Osteoblast (primary cell): ENCODE data around the gene FTO. TPM values are rescaled to one million over a fixed set of nuclear protein-coding genes. Genes with fewer than 3 reads are reported as not detected.

Experiments
- DNase-seq: peaks from one replicate; pipeline ENCODE4 v3.0.0; 2011; ENCODE audit warnings: low spot score, mixed read lengths; ENCODE audit not compliant: insufficient read length; ENCODE audit errors: missing footprints
- H2AFZ ChIP-seq: 2 replicates; pipeline ENCODE4 v1.6.0; 2011; ENCODE audit warnings: mild to moderate bottlenecking, low read length
- H3K27ac ChIP-seq: 2 replicates; pipeline ENCODE4 v1.5.1; 2011; ENCODE audit warnings: mild to moderate bottlenecking, low read depth, low read length, moderate library complexity
- H3K27me3 ChIP-seq: 2 replicates; pipeline ENCODE4 v1.6.0; 2012; ENCODE audit warnings: mild to moderate bottlenecking, control low read depth, inconsistent platforms, low read length, moderate library complexity; ENCODE audit not compliant: insufficient read depth
- H3K36me3 ChIP-seq: 2 replicates; pipeline ENCODE4 v1.5.1; 2011; ENCODE audit warnings: mild to moderate bottlenecking, low read length, control low read depth, moderate library complexity; ENCODE audit not compliant: insufficient read depth
- H3K4me1 ChIP-seq: 2 replicates; pipeline ENCODE4 v1.5.1; 2011; ENCODE audit warnings: mild to moderate bottlenecking, low read length, control low read depth, moderate library complexity; ENCODE audit not compliant: insufficient read depth
- H3K4me2 ChIP-seq: 2 replicates; pipeline ENCODE4 v1.6.0; 2011; ENCODE audit warnings: mild to moderate bottlenecking, low read length; ENCODE audit not compliant: insufficient read depth
- H3K4me3 ChIP-seq: fragments of 200-600 bp; sonication (generic); 3 replicates; pipeline ENCODE4 v1.5.1; 2012; ENCODE audit warnings: mild to moderate bottlenecking, low read length, inconsistent platforms; ENCODE audit not compliant: insufficient read depth
- H3K79me2 ChIP-seq: 2 replicates; pipeline ENCODE4 v1.6.0; 2012; ENCODE audit warnings: mild to moderate bottlenecking, low read length, control low read depth, inconsistent platforms; ENCODE audit not compliant: insufficient read depth
- H3K9me3 ChIP-seq: 2 replicates; pipeline ENCODE4 v1.5.1; 2011; ENCODE audit warnings: low read depth, low read length, control low read depth
- H4K20me1 ChIP-seq: 2 replicates; pipeline ENCODE4 v1.6.0; 2012; ENCODE audit warnings: mild to moderate bottlenecking, low read length, control low read depth; ENCODE audit not compliant: insufficient read depth
- total RNA-seq: library from RNA; depleted of rRNA; stranded (reverse); fragments of >200 nt; gene quantifications from 2 replicates; pipeline ENCODE4 v1.2.3, GENCODE V29; 2012
- TF ChIP-seq, protein P1 (sequence below): IDR thresholded peaks from 2 replicates; pipeline ENCODE4 v1.5.1; 2011; ENCODE audit warnings: mild to moderate bottlenecking, low read depth, low read length, moderate library complexity; ENCODE audit errors: extremely low read depth

Gene FTO
- total RNA-seq, 1 donor: 152 TPM

DNA sequence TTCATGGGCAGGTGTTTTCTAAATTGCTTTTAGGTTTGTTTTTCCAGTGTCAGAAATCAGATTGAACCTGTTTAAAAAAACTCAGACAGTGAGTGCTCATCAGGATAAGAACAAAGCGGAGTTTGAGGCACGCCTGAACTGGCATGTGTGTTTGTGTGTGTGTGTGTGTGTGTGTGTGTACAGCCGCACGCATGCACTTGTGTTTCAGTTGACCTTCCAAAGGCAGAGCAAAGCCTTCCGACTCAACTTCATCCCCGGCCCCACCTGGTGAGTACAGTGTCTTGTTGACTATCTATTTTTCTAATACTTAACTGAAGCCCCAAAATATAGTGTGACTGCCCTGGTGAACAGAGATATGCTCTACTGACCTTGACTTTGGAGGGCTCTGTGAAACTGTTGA is 357.5 kb downstream of the FTO start:
- no peaks in the 10 kb centered on the region for H3K4me1 ChIP-seq
- no peak for DNase-seq

DNA sequence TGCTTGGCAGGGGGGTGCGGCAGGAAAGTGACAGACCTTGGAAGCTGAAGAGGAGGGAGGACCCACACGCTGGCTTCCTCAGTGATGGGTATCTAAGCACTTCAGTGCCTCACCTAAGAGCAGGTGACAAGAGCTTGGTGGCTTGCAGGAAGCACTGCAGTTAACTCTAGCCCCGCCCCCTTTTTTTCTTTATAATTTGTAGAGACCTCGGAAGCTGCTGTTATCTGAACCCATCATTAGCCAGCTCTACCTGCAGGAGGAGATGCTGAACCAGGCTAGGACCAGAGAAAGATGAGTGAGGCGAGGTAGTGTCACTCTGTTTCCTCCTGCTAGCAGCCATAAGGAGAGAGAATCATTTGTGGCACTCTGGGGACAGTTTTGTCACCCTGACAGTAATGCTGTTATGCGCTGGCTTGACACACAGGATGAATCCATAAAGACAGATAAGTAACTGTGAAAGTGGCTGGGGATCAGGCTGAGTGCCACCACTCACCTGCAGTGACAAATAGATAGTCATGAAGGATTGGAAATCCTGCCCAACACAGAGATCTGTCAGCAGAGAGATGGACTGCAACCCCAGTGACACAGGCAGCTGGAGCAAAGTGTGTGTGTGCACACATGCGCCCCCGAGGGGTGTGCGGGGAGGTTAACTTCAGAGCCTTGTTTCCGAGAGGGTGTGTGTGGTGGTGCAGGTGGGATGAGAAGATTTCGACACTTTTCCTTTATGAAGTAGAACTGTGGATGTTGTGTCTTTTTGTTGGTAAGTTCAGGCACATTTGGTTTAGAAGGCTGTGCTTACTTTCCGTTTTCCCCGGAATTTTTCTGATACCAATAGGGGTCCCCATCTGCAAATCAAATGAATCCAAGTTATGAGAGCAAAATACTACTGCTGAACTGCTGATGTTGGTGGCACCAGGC is 358.7 kb downstream of the FTO start:
- Histone ChIP-seq H3K79me2 (no peaks in the 10 kb centered on the region), H2AFZ (no peak overlapping the region), H3K27me3 (no peaks in the 10 kb centered on the region), H3K9me3 (no peaks in the 10 kb centered on the region), H3K4me2 (peak overlapping the region; percentile 23), H3K27ac (no peak overlapping the region), H3K4me3 (no peak overlapping the region), H4K20me1 (no peaks in the 10 kb centered on the region), H3K4me1 (no peaks in the 10 kb centered on the region), H3K36me3 (no peaks in the 10 kb centered on the region)
- TF ChIP-seq, protein P1, sequence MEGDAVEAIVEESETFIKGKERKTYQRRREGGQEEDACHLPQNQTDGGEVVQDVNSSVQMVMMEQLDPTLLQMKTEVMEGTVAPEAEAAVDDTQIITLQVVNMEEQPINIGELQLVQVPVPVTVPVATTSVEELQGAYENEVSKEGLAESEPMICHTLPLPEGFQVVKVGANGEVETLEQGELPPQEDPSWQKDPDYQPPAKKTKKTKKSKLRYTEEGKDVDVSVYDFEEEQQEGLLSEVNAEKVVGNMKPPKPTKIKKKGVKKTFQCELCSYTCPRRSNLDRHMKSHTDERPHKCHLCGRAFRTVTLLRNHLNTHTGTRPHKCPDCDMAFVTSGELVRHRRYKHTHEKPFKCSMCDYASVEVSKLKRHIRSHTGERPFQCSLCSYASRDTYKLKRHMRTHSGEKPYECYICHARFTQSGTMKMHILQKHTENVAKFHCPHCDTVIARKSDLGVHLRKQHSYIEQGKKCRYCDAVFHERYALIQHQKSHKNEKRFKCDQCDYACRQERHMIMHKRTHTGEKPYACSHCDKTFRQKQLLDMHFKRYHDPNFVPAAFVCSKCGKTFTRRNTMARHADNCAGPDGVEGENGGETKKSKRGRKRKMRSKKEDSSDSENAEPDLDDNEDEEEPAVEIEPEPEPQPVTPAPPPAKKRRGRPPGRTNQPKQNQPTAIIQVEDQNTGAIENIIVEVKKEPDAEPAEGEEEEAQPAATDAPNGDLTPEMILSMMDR: peak; percentile 20
- DNase-seq: no peak

More for the DNA sequence above, 357.5 kb downstream of the FTO start:
- TF ChIP-seq, protein P1: no peak
- no peaks in the 10 kb centered on the region for H3K79me2 ChIP-seq
- no peaks in the 10 kb centered on the region for H3K27me3 ChIP-seq
- H3K9me3 ChIP-seq: no peaks in the 10 kb centered on the region
- H3K36me3 ChIP-seq: no peaks in the 10 kb centered on the region
- no peak overlapping the region for H3K27ac ChIP-seq
- H2AFZ ChIP-seq: no peak overlapping the region
- H4K20me1 ChIP-seq: no peaks in the 10 kb centered on the region
- no peak overlapping the region for H3K4me2 ChIP-seq
- no peak overlapping the region for H3K4me3 ChIP-seq

DNA sequence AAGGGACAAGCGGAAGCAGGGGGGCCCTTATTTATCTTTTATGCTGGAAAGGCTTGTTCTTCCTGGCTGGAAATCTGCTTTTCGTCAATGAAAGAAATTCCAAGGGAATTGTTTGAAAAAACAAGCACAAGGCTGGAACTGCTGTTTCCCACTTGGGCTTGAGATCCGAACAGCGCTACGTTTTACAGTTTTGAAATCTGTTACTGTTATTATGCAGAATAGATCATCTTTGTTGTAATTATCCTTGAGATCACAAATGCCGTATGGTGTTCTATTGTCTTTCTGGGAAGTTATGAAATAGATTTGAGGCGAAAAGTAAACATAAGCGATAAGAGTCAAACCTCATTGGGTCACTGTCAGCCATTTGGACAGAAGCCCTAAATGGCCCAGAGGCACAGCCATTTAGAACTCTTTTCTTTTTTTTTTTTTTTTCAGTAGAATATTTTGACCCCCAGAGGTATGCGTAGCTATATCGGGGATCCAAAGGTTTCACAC is 359.4 kb downstream of the FTO start:
- Histone ChIP-seq H3K27ac (no peak overlapping the region), H3K79me2 (no peaks in the 10 kb centered on the region), H3K27me3 (no peaks in the 10 kb centered on the region), H2AFZ (no peak overlapping the region), H3K36me3 (no peaks in the 10 kb centered on the region), H3K4me1 (no peaks in the 10 kb centered on the region), H3K4me2 (peak overlapping the region; percentile 23), H4K20me1 (no peaks in the 10 kb centered on the region), H3K9me3 (no peaks in the 10 kb centered on the region), H3K4me3 (no peak overlapping the region)
- no peak for DNase-seq
- TF ChIP-seq, protein P1: no peak

DNA sequence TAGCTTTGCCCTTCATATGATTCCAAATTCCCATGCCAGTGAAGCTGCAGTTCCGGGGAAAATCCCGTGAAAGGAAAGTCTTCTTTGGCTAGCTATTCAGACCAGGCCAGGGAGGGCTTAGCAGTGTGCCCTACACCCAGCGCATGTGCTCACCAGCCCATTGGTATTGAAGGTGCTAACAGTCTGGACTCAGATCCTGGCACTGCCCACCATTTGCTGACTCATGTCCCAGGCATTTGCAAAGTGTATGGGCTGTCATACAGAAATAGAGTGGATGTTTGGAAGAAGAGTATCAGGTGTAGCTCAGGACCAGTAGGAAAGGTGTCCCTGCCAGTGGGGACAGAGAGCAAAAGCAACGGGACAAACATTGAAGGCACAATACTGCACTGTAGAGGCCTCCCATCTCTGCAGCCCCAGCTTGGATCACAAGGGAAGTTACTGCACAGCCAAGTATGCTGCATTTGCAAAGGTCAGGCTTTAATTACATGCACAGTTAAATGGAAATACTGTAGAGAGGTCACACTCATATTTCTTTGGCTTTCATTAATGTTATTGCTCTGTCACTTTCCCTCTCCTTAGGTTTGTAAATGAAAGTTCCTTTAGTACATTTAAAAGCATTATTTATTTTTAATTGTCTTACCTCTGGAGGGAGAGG is 362.6 kb downstream of the FTO start:
- H3K27ac ChIP-seq: no peak overlapping the region
- no peaks in the 10 kb centered on the region for H3K79me2 ChIP-seq
- H4K20me1 ChIP-seq: no peaks in the 10 kb centered on the region
- H3K36me3 ChIP-seq: no peaks in the 10 kb centered on the region
- H3K4me2 ChIP-seq: no peak overlapping the region
- H2AFZ ChIP-seq: no peak overlapping the region
- no peak overlapping the region for H3K4me3 ChIP-seq
- DNase-seq: no peak
- H3K27me3 ChIP-seq: no peaks in the 10 kb centered on the region
- no peaks in the 10 kb centered on the region for H3K9me3 ChIP-seq
- TF ChIP-seq, protein P1: no peak
- H3K4me1 ChIP-seq: no peaks in the 10 kb centered on the region
